Activated B cell treated with CpG ODN at 0.5 μM for 24 hours (primary cell): ENCODE results near the gene TSEN34. TPM values are rescaled to one million over a fixed set of nuclear protein-coding genes. Genes with fewer than 3 reads are reported as not detected.
A peak's percentile ranks its signal among the peaks of the same experiment; 100 is the strongest.
"Not testable (repeated sequence)": the region's sequence is repeated elsewhere in the genome, so short reads cannot be mapped to it uniquely, and the experiment has no call there.

ENCODE experiments used
- ATAC-seq: fragments of 200-7000 bp; cut with Tn5 transposase; one replicate; pipeline ENCODE4 v1.10.0; 2021; ENCODE audit warnings: low read depth, mild to moderate bottlenecking, moderate library complexity
- CTCF ChIA-PET: fragments of 350-600 bp; sonication (Branson Sonifier 250); formaldehyde crosslinking; loops from one replicate; lab custom pipeline; 2021; ENCODE audit warnings: antibody characterized with exemption; lab: Charles Lee
- POLR2A ChIA-PET: fragments of 350-600 bp; sonication (Branson Sonifier 250); formaldehyde crosslinking; loops from one replicate; lab custom pipeline; 2021; ENCODE audit warnings: antibody characterized with exemption; lab: Charles Lee
- DNase-seq: peaks from one replicate; pipeline ENCODE4 v3.0.0; 2022
- H3K27ac Mint-ChIP-seq: one replicate; pipeline ENCODE4 v1.8.0; 2020; ENCODE audit warnings: mixed read lengths
- H3K27me3 Mint-ChIP-seq: one replicate; pipeline ENCODE4 v1.8.0; 2021; ENCODE audit warnings: mixed read lengths
- H3K36me3 Mint-ChIP-seq: one replicate; pipeline ENCODE4 v1.8.0; 2021; ENCODE audit warnings: low read depth, mixed read lengths
- H3K4me1 Mint-ChIP-seq: one replicate; pipeline ENCODE4 v1.8.0; 2021; ENCODE audit warnings: mixed read lengths
- H3K4me3 Mint-ChIP-seq: one replicate; pipeline ENCODE4 v1.8.0; 2020; ENCODE audit warnings: mild to moderate bottlenecking, mixed read lengths
- H3K9me3 Mint-ChIP-seq: one replicate; pipeline ENCODE4 v1.8.0; 2020; ENCODE audit warnings: mixed read lengths
- CTCF ChIP-seq: fragments of 200-600 bp; IDR thresholded peaks from one replicate; pipeline ENCODE4 v1.8.0; 2022; ENCODE audit warnings: antibody characterized with exemption, mild to moderate bottlenecking
- intact Hi-C: fragments of 100-400 bp; cut with micrococcal nuclease; formaldehyde crosslinking; loops from one replicate; pipeline ENCODE4 v1.15.1; 2024
- total RNA-seq: library from RNA; stranded (reverse); gene quantifications from 2 replicates; pipeline ENCODE4 v1.2.3, GENCODE V29; 2022

Gene TSEN34
- total RNA-seq, 1 donor from 2014 or later, result 15.0 TPM

- TF ChIP-seq CTCF, result no peak
- H3K36me3 Mint-ChIP-seq, result peaks cover 87% of the 10 kb centered on the region
- CTCF ChIA-PET, result no interaction called here
- peaks cover 94% of the 10 kb centered on the region for H3K4me1 Mint-ChIP-seq
- DNase-seq, result no peak
- intact Hi-C loops, result no loop called here
- no peaks in the 10 kb centered on the region for H3K27me3 Mint-ChIP-seq
- POLR2A ChIA-PET, result interaction anchor here (0.7 to 5.2 kb wide), 3 partner anchors 15 to 422 kb away, joined by 3 to 69 read pairs (median 3); partner anchors contain the start of genes MBOAT7 and TSEN34
- ATAC-seq, result no peak
- no peaks in the 10 kb centered on the region for H3K9me3 Mint-ChIP-seq
- peak overlapping the region; percentile 25 for H3K27ac Mint-ChIP-seq
- peak overlapping the region; percentile 41 for H3K4me3 Mint-ChIP-seq
Observed at GRCh38 chr19:54204767-54205468, 13.8 kb downstream of the TSEN34 start.

- no peaks in the 10 kb centered on the region for H3K9me3 Mint-ChIP-seq
- intact Hi-C loops, result no loop called here
- no peak for TF ChIP-seq CTCF
- ATAC-seq, result no peak
- no peak overlapping the region for H3K27ac Mint-ChIP-seq
- H3K27me3 Mint-ChIP-seq, result no peaks in the 10 kb centered on the region
- no peak for DNase-seq
- ChIA-PET POLR2A (interaction anchor here (0.7 to 5.2 kb wide), 5 partner anchors 16 to 421 kb away, joined by 3 to 69 read pairs (median 3); partner anchors contain the start of genes MBOAT7, TMC4 and TSEN34), CTCF (no interaction called here)
- H3K4me3 Mint-ChIP-seq, result no peak overlapping the region
- H3K36me3 Mint-ChIP-seq, result peaks cover 89% of the 10 kb centered on the region
- peaks cover 95% of the 10 kb centered on the region for H3K4me1 Mint-ChIP-seq
Observed at GRCh38 chr19:54206030-54206830, 15.1 kb downstream of the TSEN34 start.

- Mint-ChIP-seq H3K4me3 (no peak overlapping the region), H3K4me1 (peaks cover 91% of the 10 kb centered on the region), H3K27ac (no peak overlapping the region), H3K36me3 (peaks cover 87% of the 10 kb centered on the region), H3K27me3 (no peaks in the 10 kb centered on the region), H3K9me3 (no peaks in the 10 kb centered on the region)
- no peak for ATAC-seq
- TF ChIP-seq CTCF, result no peak
- intact Hi-C loops, result no loop called here
- ChIA-PET POLR2A (interaction anchor here (0.7 to 5.2 kb wide), 4 partner anchors 17 to 112 kb away, joined by 3 to 69 read pairs (median 4); partner anchors contain the start of genes MBOAT7, TMC4 and TSEN34), CTCF (no interaction called here)
- no peak for DNase-seq
Observed at GRCh38 chr19:54206831-54207177, 15.7 kb downstream of the TSEN34 start.

- H3K36me3 Mint-ChIP-seq, result peaks cover 85% of the 10 kb centered on the region
- POLR2A ChIA-PET, result interaction anchor here (0.7 to 5.2 kb wide), 6 partner anchors 8 to 34 kb away, joined by 3 to 69 read pairs (median 4); partner anchors contain the start of genes MBOAT7, TMC4 and TSEN34
Observed at GRCh38 chr19:54207193-54207592, 16.1 kb downstream of the TSEN34 start.

GRCh38 chr19:54207676-54207982 is 16.5 kb downstream of the TSEN34 start:
- DNase-seq (no peak), ATAC-seq (no peak)
- CTCF ChIA-PET, result interaction anchor here (1.1 kb wide), 1 partner anchor 24 kb away, joined by 3 read pairs; no protein-coding TSS in a partner anchor
- H3K4me3 Mint-ChIP-seq, result peak overlapping the region; percentile 36
- peaks cover 80% of the 10 kb centered on the region for H3K36me3 Mint-ChIP-seq
- no peaks in the 10 kb centered on the region for H3K27me3 Mint-ChIP-seq
- peak overlapping the region; percentile 46 for H3K27ac Mint-ChIP-seq
- peaks cover 83% of the 10 kb centered on the region for H3K4me1 Mint-ChIP-seq
- TF ChIP-seq CTCF, result no peak
- intact Hi-C loops, result no loop called here
- H3K9me3 Mint-ChIP-seq, result no peaks in the 10 kb centered on the region
- POLR2A ChIA-PET, result interaction anchor here (0.6 to 5.2 kb wide), 6 partner anchors 9 to 455 kb away, joined by 3 to 69 read pairs (median 4); partner anchors contain the start of genes MBOAT7 and TSEN34

More at GRCh38 chr19:54207193-54207592, 16.1 kb downstream of the TSEN34 start:
- H3K4me3 Mint-ChIP-seq, result peak overlapping the region; percentile 36
- H3K4me1 Mint-ChIP-seq, result peaks cover 88% of the 10 kb centered on the region
- DNase-seq, ATAC-seq, H3K27ac Mint-ChIP-seq, H3K9me3 Mint-ChIP-seq, CTCF ChIA-PET, intact Hi-C loops, H3K27me3 Mint-ChIP-seq: not testable (repeated sequence)
